HepG2 (cell line): Measurements from ENCODE around the gene VPS18. TPM values are rescaled to one million over a fixed set of nuclear protein-coding genes. Genes with fewer than 3 reads are reported as not detected.

Experiments
- NAIF1 ChIP-seq: sonication (generic); formaldehyde crosslinking; IDR thresholded peaks from 2 replicates; pipeline ENCODE4 v1.5.0; 2020; ENCODE audit warnings: mild to moderate bottlenecking, missing genetic modification reagents, borderline replicate concordance
- SP1 ChIP-seq, 2 experiments: fragments of 450-650 bp in 1 of 2; sonication (generic) in 1 of 2; formaldehyde crosslinking in 1 of 2; IDR thresholded peaks; 2 replicates each; pipeline versions ENCODE4 v1.4.0 to v1.6.1; 2016 to 2020; ENCODE audit warnings: missing genetic modification reagents in 1 of 2
- TFDP2 ChIP-seq: sonication (generic); formaldehyde crosslinking; IDR thresholded peaks from 2 replicates; pipeline ENCODE4 v1.4.0; 2020; ENCODE audit warnings: missing genetic modification reagents
- TSC22D2 ChIP-seq: sonication (generic); formaldehyde crosslinking; IDR thresholded peaks from 2 replicates; pipeline ENCODE4 v1.5.1; 2020; ENCODE audit warnings: missing genetic modification reagents, mild to moderate bottlenecking, borderline replicate concordance
- ZBTB40 ChIP-seq, 2 experiments: fragments of 450-650 bp in 1 of 2; sonication (generic) in 1 of 2; formaldehyde crosslinking in 1 of 2; IDR thresholded peaks; 2 replicates each; pipeline versions ENCODE4 v1.6.1 to v1.8.0; 2016 to 2022; ENCODE audit warnings: antibody characterized with exemption in 1 of 2, mild to moderate bottlenecking in 1 of 2, missing genetic modification reagents in 1 of 2
- ZNF333 ChIP-seq: sonication (generic); formaldehyde crosslinking; IDR thresholded peaks from 2 replicates; pipeline ENCODE4 v1.4.0; 2020; ENCODE audit warnings: mild to moderate bottlenecking, missing genetic modification reagents, borderline replicate concordance
- ZNF44 ChIP-seq: sonication (generic); formaldehyde crosslinking; IDR thresholded peaks from 2 replicates; pipeline ENCODE4 v1.5.1; 2020; ENCODE audit warnings: mild to moderate bottlenecking, missing genetic modification reagents
- ZNF619 ChIP-seq: sonication (generic); formaldehyde crosslinking; IDR thresholded peaks from 2 replicates; pipeline ENCODE4 v1.4.0; 2020; ENCODE audit warnings: mild to moderate bottlenecking, missing genetic modification reagents
- polyA plus RNA-seq, 8 experiments: library from polyadenylated mRNA; depleted of rRNA in 3 of 8; stranded (reverse) in 7 of 8; unstranded in 1 of 8; fragments of >200 nt; fragmentation: Illumina TruSeq in 4 of 8; extraction: Trizol in 4 of 8; gene quantifications; 2 replicates each; pipeline versions ENCODE4 v1.2.1 to v1.2.3, GENCODE V29; 2011 to 2016; ENCODE audit warnings: low read depth in 4 of 8, missing spikeins in 1 of 8, mixed read lengths in 1 of 8; ENCODE audit not compliant: insufficient read depth in 1 of 8
- total RNA-seq, 5 experiments: library from RNA; depleted of rRNA; stranded (reverse); fragments of >200 nt; fragmentation: Illumina TruSeq; extraction: Trizol; gene quantifications; 2 replicates each; pipeline ENCODE4 v1.2.3, GENCODE V29; 2016; ENCODE audit warnings: low read depth in 1 of 5
- TF ChIP-seq, protein P1 (sequence below): sonication (generic); formaldehyde crosslinking; IDR thresholded peaks from 2 replicates; pipeline ENCODE4 v1.4.0; 2020; ENCODE audit warnings: missing genetic modification reagents
- TF ChIP-seq, protein P2 (sequence below): sonication (generic); formaldehyde crosslinking; IDR thresholded peaks from 2 replicates; pipeline ENCODE4 v1.8.0; 2023; ENCODE audit warnings: mild to moderate bottlenecking, missing genetic modification reagents
- TF ChIP-seq, protein P3 (sequence below): sonication (generic); formaldehyde crosslinking; IDR thresholded peaks from 2 replicates; pipeline ENCODE4 v1.4.0; 2020; ENCODE audit warnings: missing genetic modification reagents

Gene VPS18
- total and polyA plus RNA-seq, 2 of the 13 experiments (the other 11 are each of a cell fraction or from before 2014, with no cell fraction given): 5.8 to 17.0 TPM

DNA sequence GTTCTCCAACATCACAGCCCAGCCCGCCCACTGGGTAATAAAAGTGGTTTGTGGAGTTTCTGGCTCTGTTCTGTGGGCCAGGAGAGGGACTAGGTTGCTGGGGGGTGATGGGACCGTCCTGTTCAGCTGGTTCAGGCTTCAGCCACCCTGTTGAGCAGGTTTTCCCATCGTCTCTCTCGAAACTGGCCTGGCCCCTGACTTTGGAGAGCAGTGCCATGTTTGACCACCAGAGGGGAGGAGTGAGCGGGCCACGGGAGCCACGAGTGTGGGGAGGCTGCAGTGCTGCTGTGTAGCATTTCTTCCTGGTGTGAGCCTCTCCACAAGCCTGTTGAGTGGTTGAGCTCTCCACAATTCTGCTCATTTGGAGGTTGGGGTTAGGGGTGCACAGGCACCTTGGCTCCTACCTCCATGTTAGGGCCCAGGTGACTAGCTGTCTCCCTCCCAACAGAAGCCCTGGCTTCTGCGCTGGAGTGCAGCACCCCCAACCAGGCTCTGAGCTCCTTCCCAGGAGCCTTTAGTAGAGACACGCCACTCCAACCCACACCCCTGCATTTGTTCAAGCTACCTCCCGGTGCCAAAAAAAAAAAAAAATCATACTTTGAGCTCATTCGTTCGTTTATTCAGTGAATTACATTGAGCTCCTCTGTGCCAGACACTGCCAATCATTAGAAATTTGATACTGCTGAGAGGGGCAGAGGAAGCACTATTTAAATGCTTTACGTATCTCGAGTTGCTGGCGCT, 36.5 kb upstream of the VPS18 start (continued):
- TF ChIP-seq, protein P1, sequence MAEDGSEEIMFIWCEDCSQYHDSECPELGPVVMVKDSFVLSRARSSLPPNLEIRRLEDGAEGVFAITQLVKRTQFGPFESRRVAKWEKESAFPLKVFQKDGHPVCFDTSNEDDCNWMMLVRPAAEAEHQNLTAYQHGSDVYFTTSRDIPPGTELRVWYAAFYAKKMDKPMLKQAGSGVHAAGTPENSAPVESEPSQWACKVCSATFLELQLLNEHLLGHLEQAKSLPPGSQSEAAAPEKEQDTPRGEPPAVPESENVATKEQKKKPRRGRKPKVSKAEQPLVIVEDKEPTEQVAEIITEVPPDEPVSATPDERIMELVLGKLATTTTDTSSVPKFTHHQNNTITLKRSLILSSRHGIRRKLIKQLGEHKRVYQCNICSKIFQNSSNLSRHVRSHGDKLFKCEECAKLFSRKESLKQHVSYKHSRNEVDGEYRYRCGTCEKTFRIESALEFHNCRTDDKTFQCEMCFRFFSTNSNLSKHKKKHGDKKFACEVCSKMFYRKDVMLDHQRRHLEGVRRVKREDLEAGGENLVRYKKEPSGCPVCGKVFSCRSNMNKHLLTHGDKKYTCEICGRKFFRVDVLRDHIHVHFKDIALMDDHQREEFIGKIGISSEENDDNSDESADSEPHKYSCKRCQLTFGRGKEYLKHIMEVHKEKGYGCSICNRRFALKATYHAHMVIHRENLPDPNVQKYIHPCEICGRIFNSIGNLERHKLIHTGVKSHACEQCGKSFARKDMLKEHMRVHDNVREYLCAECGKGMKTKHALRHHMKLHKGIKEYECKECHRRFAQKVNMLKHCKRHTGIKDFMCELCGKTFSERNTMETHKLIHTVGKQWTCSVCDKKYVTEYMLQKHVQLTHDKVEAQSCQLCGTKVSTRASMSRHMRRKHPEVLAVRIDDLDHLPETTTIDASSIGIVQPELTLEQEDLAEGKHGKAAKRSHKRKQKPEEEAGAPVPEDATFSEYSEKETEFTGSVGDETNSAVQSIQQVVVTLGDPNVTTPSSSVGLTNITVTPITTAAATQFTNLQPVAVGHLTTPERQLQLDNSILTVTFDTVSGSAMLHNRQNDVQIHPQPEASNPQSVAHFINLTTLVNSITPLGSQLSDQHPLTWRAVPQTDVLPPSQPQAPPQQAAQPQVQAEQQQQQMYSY (CRISPR knock-in tag): no peak
- TF ChIP-seq ZBTB40 (IDR thresholded peaks at IDR 0.05) (no peak), ZBTB40 (CRISPR knock-in tag; IDR thresholded peaks at IDR 0.05) (no peak), ZNF619 (CRISPR knock-in tag) (no peak), TFDP2 (CRISPR knock-in tag) (no peak), ZNF44 (no peak), NAIF1 (CRISPR knock-in tag) (no peak), ZNF333 (no peak), TSC22D2 (CRISPR knock-in tag) (no peak), SP1 (IDR thresholded peaks at IDR 0.05) (no peak), SP1 (CRISPR knock-in tag; IDR thresholded peaks at IDR 0.05) (no peak)
- TF ChIP-seq, protein P2, sequence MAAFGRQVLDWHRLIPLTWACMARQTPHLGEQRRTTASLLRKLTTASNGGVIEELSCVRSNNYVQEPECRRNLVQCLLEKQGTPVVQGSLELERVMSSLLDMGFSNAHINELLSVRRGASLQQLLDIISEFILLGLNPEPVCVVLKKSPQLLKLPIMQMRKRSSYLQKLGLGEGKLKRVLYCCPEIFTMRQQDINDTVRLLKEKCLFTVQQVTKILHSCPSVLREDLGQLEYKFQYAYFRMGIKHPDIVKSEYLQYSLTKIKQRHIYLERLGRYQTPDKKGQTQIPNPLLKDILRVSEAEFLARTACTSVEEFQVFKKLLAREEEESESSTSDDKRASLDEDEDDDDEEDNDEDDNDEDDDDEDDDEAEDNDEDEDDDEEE (CRISPR knock-in tag): 0 out of 2 replicates have a peak, but pooled peaks have one; percentile 47
- TF ChIP-seq, protein P3, sequence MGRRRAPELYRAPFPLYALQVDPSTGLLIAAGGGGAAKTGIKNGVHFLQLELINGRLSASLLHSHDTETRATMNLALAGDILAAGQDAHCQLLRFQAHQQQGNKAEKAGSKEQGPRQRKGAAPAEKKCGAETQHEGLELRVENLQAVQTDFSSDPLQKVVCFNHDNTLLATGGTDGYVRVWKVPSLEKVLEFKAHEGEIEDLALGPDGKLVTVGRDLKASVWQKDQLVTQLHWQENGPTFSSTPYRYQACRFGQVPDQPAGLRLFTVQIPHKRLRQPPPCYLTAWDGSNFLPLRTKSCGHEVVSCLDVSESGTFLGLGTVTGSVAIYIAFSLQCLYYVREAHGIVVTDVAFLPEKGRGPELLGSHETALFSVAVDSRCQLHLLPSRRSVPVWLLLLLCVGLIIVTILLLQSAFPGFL (CRISPR knock-in tag): no peak
